GM20431 (cell line): Measurements from ENCODE around the gene SH3GL3.

ENCODE experiments used
- in situ Hi-C: fragments of 300-500 bp; cut with MseI, MboI; formaldehyde crosslinking; loops from one replicate; pipeline ENCODE4 v1.15.0; 2020; ENCODE audit warnings: low sequenced_read_pairs; ENCODE audit not compliant: unreplicated experiment

The SH3GL3 gene

DNA sequence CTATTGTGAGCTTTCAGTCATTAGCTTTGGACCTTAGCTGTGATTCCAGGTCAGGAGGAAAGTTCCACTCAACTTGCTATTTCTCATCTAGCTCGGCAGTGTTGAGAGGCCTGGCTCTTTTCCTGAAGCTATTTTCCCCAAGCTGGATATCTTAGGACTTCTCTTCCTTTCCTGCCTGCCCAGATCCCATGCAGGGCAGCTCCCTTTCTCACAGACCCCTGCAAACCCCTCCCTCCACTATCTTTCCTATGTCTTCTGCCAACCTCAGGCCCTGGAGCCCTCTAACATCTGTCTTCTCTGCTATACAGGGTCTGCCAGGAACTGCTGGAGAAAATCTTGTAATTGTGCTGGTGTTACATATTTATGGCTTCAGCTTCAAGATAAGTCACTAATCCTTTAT is 49.6 kb downstream of the SH3GL3 start:
- in situ Hi-C loops = no loop called here

DNA sequence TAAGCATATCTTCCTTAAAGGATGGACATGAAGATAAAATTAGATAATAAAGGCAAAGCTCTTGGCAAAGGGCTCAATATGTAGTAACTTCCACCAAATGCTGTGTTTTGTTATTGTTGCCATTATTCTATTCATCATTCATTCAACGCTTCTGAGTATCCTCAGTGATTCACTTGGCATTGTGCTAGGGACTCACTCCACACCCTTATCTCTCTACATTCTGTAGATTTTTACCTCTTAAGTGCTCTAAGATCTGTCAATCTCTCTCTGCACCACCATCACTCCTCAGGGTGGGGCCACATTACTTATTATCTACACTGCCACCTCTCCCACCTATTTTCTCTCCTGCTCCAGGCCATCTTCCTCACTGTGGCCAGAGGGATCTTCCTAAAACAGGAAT is 51.2 kb downstream of the SH3GL3 start:
- in situ Hi-C loops = no loop called here

DNA sequence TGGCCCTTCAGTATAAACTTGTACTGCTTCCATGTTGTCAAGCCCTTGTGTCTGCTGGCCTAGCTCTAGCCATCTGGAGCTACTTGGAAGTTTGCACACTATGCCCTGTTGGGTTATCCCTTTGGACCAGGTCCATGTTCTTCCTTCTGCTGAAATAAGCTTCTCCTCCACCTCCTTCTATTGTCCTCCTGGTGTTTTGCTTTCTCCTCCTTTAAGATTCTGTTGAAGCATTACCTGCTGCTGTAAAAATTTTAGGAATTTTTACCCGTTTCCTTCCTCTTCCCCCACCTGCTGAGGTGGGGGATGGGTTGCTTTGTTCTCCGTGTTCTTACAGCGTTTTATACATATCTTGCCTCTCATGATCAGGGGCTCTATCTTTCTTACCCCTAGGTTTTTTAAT is 51.7 kb downstream of the SH3GL3 start:
- in situ Hi-C loops = no loop called here

GRCh38 chr15:83499476-83499875 is 52.3 kb downstream of the SH3GL3 start:
- in situ Hi-C loops = no loop called here

DNA sequence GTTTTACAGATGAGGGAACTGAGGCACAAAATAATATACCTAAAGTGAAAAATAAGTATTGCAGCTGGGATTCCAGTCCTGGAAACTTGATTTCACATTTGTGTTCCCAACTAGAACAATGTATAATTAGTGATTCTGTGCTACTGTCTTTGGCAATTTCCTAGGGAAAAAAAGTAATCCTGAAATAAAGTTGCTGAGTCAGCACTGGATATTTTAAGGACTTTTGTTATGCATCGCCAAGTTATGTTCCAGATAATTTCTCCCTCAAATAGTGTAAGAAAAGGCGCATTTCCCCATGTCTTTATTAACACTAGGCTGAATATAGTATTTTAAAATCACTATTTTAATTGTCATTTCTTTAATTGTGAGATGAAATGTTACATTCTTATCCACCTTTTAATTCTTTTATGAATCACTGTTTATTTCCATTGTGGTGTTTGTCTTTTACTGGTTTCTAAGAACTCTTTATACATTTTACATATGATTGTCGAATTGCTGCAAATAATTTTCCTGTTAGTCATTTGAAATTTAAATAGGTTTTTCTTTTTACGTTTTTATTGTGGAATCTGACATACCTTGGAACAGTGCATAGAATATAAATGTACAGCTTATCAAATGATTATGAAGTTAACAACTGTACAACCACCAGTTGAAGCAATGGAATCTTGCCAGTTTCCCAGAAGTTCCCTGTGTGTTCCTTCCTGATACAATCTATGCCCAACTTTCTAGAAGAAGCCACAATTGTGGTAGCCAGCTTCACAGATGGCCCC is 56.6 kb downstream of the SH3GL3 start:
- in situ Hi-C loops = no loop called here

- in situ Hi-C loops = no loop called here
These were observed 57.2 kb downstream of the SH3GL3 start for GRCh38 chr15:83504365-83504764.

DNA sequence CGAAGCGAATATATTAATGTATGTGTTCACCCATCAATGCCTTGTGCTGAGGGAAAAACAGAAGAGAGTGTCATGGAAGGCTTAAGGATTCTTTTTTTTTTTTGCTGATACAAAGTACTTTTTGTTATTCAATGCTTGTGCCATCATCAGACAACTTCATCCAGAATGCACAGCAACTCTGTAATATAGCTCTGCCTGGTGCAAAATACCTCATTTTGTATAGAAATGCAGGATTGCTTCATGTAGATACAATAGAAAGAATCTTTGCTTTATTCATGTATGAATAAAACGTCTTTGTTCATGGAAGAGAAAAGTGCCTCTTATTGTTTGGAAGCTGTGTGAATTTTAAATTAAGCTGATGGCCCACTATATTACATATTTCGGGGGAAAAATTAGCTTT is 62.9 kb downstream of the SH3GL3 start:
- in situ Hi-C loops = no loop called here

GRCh38 chr15:83512459-83512858 is 65.3 kb downstream of the SH3GL3 start:
- in situ Hi-C loops = no loop called here

- in situ Hi-C loops = no loop called here
These were observed 67.4 kb downstream of the SH3GL3 start for GRCh38 chr15:83514584-83514983.

GRCh38 chr15:83515164-83515563 is 68.0 kb downstream of the SH3GL3 start:
- in situ Hi-C loops = no loop called here

DNA sequence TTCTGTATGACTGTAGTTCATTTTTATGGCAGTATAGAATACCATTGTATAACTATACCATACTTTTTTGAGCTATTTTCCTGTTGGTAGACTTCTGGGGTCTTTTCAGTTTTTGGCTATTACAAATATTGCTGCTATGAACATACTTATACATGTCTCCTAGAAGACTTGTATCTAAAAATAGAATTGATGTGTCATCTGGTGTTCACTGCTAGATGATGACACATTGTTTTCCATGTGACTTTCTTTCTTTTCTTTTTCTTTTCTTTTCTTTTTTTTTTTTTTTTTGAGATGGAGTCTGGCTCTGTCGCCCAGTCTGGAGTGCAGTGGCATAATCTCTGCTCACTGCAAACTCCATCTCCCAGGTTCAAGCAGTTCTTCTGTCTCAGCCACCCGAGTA is 69.8 kb downstream of the SH3GL3 start:
- in situ Hi-C loops = no loop called here

GRCh38 chr15:83526319-83526718 is 79.2 kb downstream of the SH3GL3 start:
- in situ Hi-C loops = no loop called here

- in situ Hi-C loops = no loop called here
These were observed 86.3 kb downstream of the SH3GL3 start for GRCh38 chr15:83533410-83533962.

- in situ Hi-C loops = no loop called here
These were observed 90.5 kb downstream of the SH3GL3 start for GRCh38 chr15:83537606-83538005.

- in situ Hi-C loops = no loop called here
These were observed 91.5 kb downstream of the SH3GL3 start for GRCh38 chr15:83538682-83539081.

DNA sequence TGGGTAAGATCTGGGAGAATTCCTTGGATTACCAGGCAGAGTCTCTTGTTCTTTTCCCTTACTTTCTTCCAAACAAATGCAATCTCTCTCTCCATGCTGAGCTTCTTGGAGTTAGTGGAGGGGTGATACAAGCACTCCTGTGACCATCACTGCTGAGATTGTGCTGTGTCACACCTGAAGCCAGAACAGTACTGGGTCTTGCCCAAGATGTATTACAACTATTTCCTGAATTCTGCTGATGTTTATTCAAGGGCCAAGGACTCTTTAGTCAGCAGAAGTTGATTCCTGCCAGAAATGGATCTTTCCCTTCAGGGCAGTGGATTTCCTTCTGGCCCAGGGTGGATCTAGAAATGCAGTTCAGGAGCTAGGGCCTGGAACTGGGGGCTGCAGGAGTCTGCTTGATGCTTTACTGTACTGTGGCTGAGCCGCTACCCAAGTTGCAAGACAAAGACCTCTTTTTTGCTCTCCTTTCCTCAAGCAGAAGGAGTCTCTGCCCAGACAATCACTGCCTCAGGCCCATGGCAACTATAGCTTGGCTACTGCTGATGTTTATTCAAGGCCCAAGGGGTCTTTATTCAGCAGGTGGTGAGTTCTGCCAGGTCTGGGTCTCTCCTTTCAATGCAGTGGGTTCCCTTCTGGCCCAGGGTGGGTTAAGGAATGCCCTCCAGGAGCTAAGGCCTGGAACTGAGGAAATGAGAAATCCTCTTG is 98.8 kb downstream of the SH3GL3 start:
- in situ Hi-C loops = no loop called here

GRCh38 chr15:83546512-83546888 is 99.4 kb downstream of the SH3GL3 start:
- in situ Hi-C loops = no loop called here

GRCh38 chr15:83547168-83547567 is 100.0 kb downstream of the SH3GL3 start:
- in situ Hi-C loops = no loop called here

DNA sequence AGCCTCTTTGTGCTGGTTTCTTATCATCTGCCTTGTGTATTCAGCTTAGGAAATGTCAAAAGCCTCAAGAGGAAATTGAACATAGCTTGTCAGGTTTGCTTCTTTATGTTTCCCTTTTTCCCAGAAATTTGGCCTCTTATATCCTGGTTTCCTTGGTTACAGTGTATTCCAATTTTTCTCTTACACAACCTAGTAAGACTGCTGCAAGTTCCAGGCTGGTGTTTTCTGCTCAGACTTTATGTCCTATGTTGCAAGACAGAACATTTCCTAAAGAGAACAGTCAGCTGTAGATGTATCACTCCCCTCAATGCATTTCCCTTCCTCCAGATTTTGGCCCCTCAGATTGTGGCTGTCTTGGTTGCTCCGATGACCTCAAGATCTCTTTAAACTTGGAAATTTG is 102.5 kb downstream of the SH3GL3 start:
- in situ Hi-C loops = loop anchor here (25.0 kb wide), 1 partner anchor 287 kb away; no protein-coding TSS in a partner anchor

- in situ Hi-C loops = loop anchor here (25.0 kb wide), 1 partner anchor 292 kb away; no protein-coding TSS in a partner anchor
These were observed 107.4 kb downstream of the SH3GL3 start for GRCh38 chr15:83554558-83554957.

GRCh38 chr15:83555383-83555782 is 108.2 kb downstream of the SH3GL3 start:
- in situ Hi-C loops = loop anchor here (25.0 kb wide), 1 partner anchor 293 kb away; no protein-coding TSS in a partner anchor
